G401 (cell line): ENCODE results near the gene PLCB4. TPM values are rescaled to one million over a fixed set of nuclear protein-coding genes. Genes with fewer than 3 reads are reported as not detected.

Experiments used
- DNase-seq: peaks from one replicate; pipeline ENCODE4 v3.0.0-alpha.2; 2015; ENCODE audit warnings: low spot score
- in situ Hi-C: cut with HindIII; loops from 2 replicates; pipeline ENCODE4 v1.10.0; 2016; ENCODE audit warnings: low sequenced_read_pairs, mixed read lengths
- total RNA-seq: library from RNA; depleted of rRNA; stranded (reverse); fragments of >200 nt; shearing (Covaris generic); gene quantifications from 2 replicates; pipeline ENCODE4 v1.2.3, GENCODE V29; 2014

Gene PLCB4
- total RNA-seq, 1 experiment from 2014 or later: 2.4 TPM

DNA sequence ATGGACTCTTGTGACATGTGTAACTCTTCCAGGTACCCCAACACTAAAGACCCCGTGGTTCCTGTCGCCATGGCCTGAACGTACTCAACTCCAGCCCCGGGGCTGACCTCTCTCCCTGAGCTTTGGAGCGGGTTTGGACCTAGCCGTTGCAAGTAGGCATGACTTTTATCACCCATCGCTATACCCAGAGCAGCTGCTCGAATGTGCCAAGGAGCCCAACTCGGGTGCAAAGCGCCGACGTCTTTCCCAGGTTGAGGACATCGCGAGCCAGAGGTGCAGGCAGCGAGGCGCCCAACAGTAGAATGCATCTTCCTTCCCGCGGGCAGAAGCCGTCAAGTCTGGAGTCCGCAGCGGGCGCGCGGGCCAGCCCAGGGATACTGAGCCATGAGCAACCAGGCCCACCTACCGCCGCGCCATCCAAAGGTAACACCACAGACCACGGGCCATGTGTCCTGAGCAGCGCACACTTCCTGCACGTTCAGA lies 439.9 kb downstream of the PLCB4 start:
- DNase-seq: no peak

DNA sequence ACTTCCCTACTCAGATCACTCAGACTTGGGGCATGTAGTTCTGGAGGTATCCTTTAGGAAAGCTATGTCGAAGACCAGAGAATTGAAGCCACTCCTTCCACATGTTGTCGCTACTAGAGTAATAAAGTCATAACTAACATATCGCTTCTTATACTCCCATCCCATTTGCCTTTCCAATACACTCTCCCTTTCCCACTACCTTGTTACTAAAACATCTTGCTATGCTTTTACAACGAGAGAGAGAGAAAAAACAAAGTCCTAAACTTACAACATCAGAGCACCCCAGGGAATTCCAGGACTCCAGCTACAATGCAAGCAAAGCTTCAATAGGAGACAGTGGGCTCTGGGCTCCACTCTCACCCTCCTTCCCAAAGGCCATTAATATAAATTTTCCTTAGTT lies 440.4 kb downstream of the PLCB4 start:
- no peak for DNase-seq
- in situ Hi-C loops: no loop called here

More for the DNA sequence above, 439.9 kb downstream of the PLCB4 start:
- in situ Hi-C loops: no loop called here

DNA sequence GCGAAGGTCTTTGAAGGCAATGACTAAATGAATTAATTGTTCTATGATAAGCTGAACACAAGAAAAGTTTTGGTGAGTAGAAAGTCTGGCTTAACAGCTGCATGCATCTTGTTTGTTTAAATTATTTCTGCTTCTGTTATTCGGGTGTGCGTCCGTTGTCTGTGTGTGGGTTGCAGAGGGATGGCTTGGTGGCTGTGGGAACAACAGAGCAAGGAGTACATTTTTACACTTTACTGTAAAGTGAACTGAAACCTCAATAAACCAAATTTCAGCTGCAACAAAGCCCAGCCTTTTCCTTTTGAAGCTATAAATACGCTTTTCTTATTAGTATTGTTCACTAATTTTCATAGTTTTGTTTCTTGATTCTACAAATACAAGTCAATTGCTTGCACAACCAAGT lies 442.0 kb downstream of the PLCB4 start:
- no peak for DNase-seq
- in situ Hi-C loops: no loop called here

DNA sequence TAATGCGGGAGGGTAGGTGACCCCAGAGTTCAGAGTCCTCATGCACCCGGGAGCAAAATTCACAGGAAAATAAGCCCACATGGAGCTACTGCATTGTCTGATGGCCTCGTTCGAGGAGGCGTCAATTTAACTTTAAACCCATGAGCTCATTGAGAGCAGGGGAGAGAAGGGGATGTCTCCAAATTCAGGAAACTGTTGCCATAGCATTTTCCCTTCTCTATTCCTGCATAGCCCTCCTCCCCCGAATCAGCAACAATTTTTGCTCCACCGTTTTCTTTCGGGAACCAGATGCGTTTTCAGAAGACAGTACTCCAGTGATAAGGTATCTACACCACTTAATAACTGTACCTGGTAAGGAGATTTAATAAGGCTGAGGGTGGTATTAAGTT lies 445.2 kb downstream of the PLCB4 start:
- DNase-seq: peak; percentile 13
- in situ Hi-C loops: no loop called here

DNA sequence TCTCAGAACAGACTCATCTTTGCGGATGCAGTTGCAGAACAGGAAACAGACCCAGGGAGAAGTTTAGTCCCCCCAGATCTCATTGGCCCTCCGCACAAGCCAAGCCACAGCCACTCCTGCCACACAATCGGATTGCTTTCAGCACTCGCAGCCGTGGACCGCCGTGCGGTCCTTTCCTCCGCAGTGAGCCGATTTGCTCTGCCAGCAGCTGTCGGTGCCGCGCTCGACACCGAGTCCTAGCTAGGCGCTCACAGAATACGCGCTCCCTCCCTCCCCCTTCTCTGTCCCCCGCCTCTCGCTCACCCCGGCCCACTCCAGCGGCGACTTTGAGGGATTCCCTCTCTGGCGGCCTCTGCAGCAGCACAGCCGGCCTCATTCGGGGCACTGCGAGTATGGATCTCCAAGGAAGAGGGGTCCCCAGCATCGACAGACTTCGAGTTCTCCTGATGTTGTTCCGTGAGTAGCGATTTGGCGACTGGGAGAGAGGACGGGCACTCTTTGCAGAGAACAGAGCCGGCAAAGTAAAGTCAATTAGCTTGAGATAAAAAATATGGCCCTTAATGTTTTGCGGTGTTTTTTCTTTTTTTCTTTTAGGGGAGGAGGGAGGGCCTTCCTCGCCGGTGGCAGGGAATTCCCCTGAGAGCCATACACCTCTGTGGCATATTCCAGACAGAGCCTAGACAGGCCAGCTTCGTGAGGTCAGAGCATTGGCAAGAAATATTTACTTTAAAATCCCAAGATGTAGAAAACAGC lies 445.8 kb downstream of the PLCB4 start, which contains the start of gene LAMP5:
Gene LAMP5 (plus strand): TSS at position 130 of the 753 bp plus-strand sequence. CDS start 263 bp downstream, at position 393.
- in situ Hi-C loops: no loop called here
- DNase-seq: peak; percentile 32

DNA sequence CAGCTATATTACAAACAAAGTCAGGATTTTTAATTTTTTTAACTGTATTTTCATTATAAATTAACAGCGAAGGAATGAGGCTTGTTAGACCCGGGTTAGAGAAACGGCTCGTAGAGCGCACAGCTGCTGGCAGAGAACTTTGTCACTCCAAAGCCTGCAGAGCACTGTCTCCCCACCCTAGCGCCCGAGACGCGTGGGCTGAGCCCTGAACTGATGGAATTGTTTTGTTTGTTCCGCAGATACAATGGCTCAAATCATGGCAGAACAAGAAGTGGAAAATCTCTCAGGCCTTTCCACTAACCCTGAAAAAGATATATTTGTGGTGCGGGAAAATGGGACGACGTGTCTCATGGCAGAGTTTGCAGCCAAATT lies 446.3 kb downstream of the PLCB4 start:
- DNase-seq: no peak
- in situ Hi-C loops: no loop called here

DNA sequence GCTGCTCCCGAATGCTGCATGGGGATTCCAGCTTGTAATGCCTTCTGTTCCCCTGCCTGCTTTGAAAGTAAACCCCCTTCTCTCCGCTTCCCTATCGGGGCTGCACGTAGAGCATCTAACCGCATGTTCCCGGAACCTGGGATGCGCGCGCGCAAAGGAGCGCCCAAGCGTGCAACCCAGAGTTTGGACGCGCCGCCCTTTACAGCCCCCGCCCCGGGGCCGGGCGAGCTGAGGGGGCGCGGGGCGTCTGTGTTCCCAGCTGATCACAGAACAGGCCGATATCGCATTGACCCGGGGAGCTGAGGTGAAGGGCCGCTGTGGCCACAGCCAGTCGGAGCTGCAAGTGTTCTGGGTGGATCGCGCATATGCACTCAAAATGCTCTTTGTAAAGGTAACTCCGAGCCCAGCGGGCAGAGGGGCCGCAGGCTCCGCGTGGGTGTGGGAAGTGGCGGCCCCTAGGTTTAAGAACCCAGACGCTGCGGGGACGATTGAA lies 446.9 kb downstream of the PLCB4 start:
- DNase-seq: no peak
- in situ Hi-C loops: no loop called here

DNA sequence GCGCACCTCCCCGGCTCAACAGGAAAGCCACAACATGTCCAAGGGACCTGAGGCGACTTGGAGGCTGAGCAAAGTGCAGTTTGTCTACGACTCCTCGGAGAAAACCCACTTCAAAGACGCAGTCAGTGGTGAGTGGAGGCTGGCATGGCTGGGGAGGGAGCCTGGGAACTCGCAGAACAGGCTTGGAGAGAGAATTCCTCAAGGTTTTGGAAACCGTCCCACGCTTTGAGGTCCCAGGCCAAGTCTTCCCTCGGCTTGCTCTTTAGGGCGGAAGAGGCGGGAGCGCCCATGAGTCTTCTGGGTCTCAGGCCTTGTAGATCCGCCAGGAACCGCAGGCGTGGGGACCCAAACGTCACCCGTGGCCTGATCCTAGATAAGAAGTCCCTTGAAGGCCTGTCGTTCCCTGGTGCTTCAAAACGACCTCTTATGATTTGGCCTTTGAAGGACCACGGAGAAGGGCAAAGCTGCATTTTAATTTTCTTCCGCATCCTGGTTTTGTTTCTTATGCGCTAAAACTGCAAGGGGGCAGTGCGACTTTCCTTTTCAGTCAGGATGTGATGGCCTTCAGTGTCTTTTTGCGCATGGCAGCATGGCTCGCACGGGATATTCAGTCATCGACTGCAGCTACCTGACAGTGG lies 447.5 kb downstream of the PLCB4 start:
- in situ Hi-C loops: no loop called here

DNA sequence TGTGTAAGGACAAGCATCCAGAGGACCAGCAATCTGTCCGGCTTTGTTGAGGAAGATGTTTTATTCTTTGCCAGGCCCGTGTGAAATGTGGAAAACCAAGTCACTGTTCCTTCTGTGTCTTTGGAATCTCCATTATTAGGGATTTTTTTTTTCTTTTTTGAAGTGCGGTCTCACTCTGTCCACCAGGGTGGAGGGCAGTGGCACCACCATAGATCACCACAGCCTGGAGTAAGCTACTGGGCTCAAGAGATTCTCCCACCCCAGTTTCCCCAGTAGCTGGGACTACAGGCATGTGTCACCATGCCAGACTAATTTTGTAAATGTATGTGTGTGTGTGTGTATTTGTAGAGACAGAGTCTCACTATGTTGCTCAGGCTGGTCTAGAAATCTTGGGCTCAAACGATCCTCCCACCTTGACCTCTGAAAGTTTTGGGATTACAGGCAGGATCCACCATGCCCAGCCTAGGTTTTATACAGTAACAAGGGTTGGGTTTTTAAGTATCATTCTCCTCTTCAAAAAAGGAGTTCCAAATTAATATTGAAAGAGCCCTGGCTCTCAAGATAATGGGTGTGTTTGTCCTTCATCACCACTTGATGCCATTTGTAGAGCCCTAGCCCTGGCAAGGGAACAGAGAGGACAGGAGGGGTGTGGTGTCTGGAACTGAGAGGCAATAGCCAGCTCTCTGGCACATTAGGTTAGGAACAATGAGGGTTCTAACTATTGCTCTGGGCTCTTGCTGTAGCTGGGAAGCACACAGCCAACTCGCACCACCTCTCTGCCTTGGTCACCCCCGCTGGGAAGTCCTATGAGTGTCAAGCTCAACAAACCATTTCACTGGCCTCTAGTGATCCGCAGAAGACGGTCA lies 448.6 kb downstream of the PLCB4 start:
- DNase-seq: no peak
- in situ Hi-C loops: no loop called here

More for the DNA sequence above, 447.5 kb downstream of the PLCB4 start:
- DNase-seq: no peak

DNA sequence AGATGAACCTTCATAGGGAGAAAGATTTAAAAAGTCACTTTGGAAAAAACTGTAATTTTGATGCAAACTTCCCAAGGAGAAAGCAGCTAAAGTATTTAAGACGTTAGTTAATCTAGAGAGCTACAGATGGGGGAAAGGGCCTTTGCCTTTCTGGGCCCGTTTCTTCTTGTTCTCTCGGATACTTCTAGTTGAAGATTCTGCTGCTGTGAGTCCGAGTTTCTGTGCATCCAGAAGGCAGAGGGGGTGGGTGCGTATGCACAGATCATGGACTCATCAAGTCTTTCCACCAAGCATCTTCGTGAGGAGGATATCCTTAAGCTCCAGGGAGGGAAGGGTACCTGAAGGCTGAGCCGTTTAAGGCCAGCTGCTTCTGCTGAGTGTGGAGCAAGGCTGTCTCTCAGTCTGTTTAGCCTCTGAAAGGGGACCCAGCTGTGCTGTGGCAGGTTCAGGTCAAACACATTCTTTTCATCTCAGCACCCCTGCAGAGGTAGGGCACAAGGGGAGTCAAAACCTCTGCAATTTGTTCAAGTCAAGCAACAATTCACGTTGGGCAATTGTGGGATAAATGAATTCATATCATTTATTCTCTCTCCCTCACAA lies 449.8 kb downstream of the PLCB4 start:
- in situ Hi-C loops: no loop called here
- no peak for DNase-seq

DNA sequence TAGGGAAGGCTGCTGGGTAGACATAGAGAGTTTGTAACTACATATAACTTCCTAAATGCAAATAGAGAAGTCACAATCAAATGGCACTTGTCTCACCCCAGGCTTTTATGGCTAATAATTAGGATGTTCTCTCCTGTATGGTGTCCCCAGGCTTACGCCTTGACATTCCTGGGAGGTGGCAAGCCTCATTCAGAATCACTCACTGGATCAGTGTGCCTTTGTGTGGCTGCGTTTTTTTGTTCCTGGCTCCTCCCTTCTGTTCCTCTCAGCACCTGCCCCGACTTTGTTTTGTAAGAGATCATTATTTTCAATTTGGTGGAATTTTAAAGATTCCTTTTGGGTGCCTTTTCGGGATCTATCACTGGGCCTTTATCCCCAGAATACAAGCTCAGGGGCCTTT lies 451.2 kb downstream of the PLCB4 start:
- no peak for DNase-seq
- in situ Hi-C loops: no loop called here

DNA sequence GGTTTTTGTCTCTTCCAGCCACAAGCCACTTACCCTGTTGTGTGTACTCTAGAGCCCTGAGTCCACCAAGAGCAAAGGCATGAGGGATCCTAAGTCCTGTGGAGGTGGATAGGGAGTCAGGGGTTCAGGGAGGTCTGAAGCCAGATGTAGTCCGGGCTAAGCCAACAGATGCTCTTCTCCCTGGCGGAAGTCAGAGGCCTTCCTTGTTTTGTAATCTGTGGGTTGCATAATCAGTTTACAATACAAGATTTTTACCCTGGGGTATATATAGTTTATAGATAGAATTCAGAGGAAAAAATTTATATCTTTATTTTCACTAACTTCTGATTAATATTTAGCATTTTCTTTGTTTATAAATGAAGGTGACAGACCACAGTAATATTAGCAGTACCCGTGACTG lies 454.7 kb downstream of the PLCB4 start:
- no peak for DNase-seq
- in situ Hi-C loops: no loop called here
